Activated T-helper 17 cell treated with anti-CD3 and anti-CD28 coated beads, Interleukin-2, amount 50 U/mL, for 72 hours (primary cell): ENCODE data around the gene SH2B3. TPM values are rescaled to one million over a fixed set of nuclear protein-coding genes. Genes with fewer than 3 reads are reported as not detected.
"Not testable (repeated sequence)": the region's sequence is repeated elsewhere in the genome, so short reads cannot be mapped to it uniquely, and the experiment has no call there.

Experiments
- ATAC-seq: fragments of 150-1000 bp; cut with Tn5 transposase; replicated peaks from 2 replicates; pipeline ENCODE4 v1.10.0; 2021; ENCODE audit warnings: mild to moderate bottlenecking, moderate library complexity
- H3K27ac Mint-ChIP-seq: one replicate; pipeline ENCODE4 v1.8.0; 2022; ENCODE audit warnings: mixed read lengths
- H3K27me3 Mint-ChIP-seq: one replicate; pipeline ENCODE4 v1.8.0; 2022; ENCODE audit warnings: mixed read lengths
- H3K36me3 Mint-ChIP-seq: one replicate; pipeline ENCODE4 v1.8.0; 2022; ENCODE audit warnings: low read depth, mild to moderate bottlenecking, mixed read lengths
- H3K4me1 Mint-ChIP-seq: one replicate; pipeline ENCODE4 v1.8.0; 2022; ENCODE audit warnings: mixed read lengths
- H3K4me3 Mint-ChIP-seq: one replicate; pipeline ENCODE4 v1.8.0; 2022; ENCODE audit warnings: mild to moderate bottlenecking, mixed read lengths
- H3K9me3 Mint-ChIP-seq: one replicate; pipeline ENCODE4 v1.8.0; 2022; ENCODE audit warnings: mixed read lengths
- total RNA-seq, 2 donors: library from RNA; stranded (reverse); gene quantifications; one replicate each; pipeline ENCODE4 v1.2.3, GENCODE V29; 2022

SH2B3 gene
- total RNA-seq, 2 donors from 2014 or later = 8.5 to 12.1 TPM

DNA sequence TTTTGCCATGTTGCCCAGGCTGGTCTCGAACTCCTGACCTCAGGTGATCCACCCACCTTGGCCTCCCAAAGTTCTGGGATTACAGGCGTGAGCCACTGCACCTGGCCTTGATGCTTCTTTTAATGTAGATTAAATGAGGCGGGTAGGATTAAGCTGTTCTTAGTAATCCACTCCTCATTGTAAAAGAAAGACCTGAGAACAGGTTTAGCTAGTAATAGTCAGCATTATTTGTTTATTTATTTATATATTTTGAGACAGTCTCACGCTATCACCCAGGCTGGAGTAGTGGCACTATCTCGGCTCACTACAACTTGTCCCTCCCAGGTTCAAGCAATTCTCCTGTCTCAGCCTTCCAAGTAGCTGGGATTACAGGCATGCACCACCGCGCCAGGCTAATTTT, 9.5 kb upstream of the SH2B3 start:
- H3K36me3 Mint-ChIP-seq = not testable (repeated sequence)
- peaks cover 17% of the 10 kb centered on the region for H3K4me1 Mint-ChIP-seq

DNA sequence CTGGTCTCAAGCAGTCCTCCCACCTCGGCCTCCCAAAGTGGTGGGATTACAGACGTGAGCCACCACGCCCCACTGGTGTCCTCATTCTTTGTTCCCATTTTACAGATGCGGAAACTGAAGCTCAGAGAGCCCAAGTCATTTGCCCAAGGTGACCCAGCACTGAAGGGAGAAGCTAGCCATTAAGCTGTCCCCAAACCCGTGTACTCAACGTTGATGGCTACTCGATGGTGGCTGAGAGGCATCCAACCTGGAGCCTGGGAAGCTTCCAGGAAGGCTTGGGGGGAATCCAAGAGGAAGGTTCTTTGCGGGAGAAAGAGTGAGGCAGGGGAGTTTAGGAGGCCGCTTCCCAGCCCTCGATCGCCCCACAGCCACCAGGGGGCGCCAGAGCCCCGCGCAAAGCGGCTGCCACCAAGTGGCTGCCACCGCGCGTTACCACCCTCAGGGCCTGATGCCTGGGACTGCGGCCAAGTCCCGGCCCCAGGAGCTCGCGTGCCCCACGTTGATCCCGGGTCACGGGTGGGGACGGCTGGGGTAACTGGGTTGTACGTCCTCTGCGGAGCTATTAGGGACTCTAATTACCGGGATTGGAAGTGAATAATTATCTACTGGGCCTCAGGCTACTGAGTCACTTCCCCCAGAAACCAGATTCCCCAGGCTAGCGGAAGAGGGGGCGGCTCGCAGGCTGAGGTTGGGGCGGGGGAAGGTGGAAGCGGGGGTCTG, 8.8 kb upstream of the SH2B3 start:
- Mint-ChIP-seq H3K36me3 (no peaks in the 10 kb centered on the region), H3K9me3 (peaks cover 3% of the 10 kb centered on the region), H3K27ac (peak overlapping the region; percentile 81), H3K27me3 (peaks cover 3% of the 10 kb centered on the region), H3K4me1 (peaks cover 17% of the 10 kb centered on the region), H3K4me3 (peak overlapping the region; percentile 76)
- peak; percentile 79 for ATAC-seq

More for the DNA sequence above, 9.5 kb upstream of the SH2B3 start:
- peak overlapping the region; percentile 76 for H3K4me3 Mint-ChIP-seq
- not testable (repeated sequence) for H3K9me3 Mint-ChIP-seq, ATAC-seq, H3K27me3 Mint-ChIP-seq, H3K27ac Mint-ChIP-seq

DNA sequence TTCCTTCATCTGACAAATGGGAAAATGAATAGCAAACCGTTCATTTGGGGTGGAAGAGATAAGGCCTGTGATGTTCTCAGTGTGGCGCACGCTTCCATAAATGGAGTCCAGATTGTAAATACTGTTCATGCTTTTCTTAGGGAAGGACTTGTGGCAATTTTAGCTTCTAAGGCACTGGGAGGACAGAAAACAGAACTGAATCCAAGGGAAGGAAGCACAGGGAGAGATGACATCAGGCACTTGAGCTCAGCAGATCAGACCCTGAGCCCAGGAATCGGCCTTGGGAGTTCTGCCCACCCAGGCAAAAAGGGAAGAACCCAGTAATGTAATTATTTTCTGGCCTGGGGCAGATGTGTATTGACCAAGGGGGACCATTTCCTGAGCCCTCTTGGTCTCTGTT, 7.2 kb upstream of the SH2B3 start:
- no peak for ATAC-seq

DNA sequence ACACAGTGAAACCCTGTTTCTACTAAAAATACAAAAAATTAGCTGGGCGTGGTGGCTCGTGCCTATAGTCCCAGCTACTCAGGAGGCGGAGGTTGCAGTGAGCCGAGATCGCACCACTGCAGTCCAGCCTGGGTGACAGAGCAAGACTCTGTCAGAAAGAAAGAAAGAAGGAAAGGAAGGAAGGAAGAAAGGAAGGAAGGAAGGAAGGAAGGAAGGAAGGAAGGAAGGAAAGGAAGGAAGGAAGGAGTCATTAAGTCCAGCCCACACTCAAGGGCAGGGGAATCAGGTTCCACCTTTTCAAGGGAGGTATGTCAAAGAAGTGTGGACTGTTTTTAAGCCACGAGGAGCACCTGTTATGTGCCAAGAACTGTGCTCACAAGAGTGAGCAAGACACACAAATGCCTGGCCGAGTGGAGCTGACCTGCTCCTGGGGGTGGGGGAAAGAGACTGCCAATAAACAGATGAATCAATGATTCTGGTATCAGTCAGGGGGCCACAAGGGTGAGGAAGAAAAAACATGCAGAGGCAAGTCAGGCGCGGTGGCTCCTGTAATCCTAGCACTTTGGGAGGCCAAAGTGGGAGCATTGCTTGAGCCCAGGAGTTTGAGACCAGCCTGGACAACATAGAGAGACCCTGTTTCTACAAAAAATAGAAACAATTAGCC, 5.8 kb upstream of the SH2B3 start:
- H3K9me3 Mint-ChIP-seq, ATAC-seq, H3K36me3 Mint-ChIP-seq, H3K27me3 Mint-ChIP-seq: not testable (repeated sequence)
- peaks cover 37% of the 10 kb centered on the region for H3K4me1 Mint-ChIP-seq
- peak overlapping the region; percentile 90 for H3K27ac Mint-ChIP-seq
- H3K4me3 Mint-ChIP-seq = peak overlapping the region; percentile 73

More for the DNA sequence above, 7.2 kb upstream of the SH2B3 start:
- Mint-ChIP-seq H3K27ac (no peak overlapping the region), H3K9me3 (peaks cover 3% of the 10 kb centered on the region), H3K27me3 (peaks cover 3% of the 10 kb centered on the region), H3K36me3 (no peaks in the 10 kb centered on the region), H3K4me3 (no peak overlapping the region), H3K4me1 (peaks cover 25% of the 10 kb centered on the region)

DNA sequence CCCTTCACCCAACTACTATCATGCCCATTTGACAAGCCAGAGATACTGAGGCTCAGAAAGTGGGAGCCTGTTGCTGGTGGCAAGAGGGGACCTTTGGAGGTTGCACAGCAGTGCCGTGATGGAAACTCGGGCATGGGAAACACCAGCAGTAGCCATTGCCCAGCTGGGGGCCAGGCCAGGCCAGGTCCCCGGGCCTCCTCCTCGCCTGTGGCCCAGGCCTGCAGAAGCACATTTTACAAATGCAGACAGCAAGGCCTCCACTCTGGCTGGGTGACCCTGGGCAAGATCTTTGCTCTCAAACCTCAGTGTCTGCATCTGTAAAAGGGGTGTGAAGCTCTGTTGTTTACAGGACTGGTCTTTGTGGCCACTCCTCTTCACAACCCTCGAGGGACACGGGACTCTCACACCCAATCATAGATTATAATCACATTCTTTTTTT, 4.5 kb upstream of the SH2B3 start:
- Mint-ChIP-seq H3K27ac (no peak overlapping the region), H3K36me3 (peaks cover 5% of the 10 kb centered on the region), H3K4me1 (peaks cover 37% of the 10 kb centered on the region), H3K4me3 (no peak overlapping the region), H3K27me3 (peaks cover 3% of the 10 kb centered on the region), H3K9me3 (peaks cover 3% of the 10 kb centered on the region)
- no peak for ATAC-seq

DNA sequence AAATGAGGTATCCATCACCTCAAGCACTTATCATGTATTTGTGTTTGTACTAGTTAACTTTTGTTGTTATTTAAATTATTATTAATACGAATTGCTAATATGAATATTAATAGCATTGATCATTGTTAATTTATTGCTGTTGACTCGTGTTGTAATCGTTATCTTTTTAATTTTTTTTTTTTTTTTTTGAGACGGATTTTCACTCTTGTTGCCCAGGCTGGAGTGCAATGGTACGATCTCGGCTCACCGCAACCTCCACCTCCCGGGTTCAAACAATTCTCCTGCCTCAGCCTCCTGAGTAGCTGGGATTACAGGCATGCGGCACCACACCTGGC, 3.3 kb upstream of the SH2B3 start:
- not testable (repeated sequence) for H3K27me3 Mint-ChIP-seq, H3K9me3 Mint-ChIP-seq, ATAC-seq, H3K27ac Mint-ChIP-seq, H3K36me3 Mint-ChIP-seq
- peak overlapping the region; percentile 79 for H3K4me3 Mint-ChIP-seq
- peaks cover 37% of the 10 kb centered on the region for H3K4me1 Mint-ChIP-seq

DNA sequence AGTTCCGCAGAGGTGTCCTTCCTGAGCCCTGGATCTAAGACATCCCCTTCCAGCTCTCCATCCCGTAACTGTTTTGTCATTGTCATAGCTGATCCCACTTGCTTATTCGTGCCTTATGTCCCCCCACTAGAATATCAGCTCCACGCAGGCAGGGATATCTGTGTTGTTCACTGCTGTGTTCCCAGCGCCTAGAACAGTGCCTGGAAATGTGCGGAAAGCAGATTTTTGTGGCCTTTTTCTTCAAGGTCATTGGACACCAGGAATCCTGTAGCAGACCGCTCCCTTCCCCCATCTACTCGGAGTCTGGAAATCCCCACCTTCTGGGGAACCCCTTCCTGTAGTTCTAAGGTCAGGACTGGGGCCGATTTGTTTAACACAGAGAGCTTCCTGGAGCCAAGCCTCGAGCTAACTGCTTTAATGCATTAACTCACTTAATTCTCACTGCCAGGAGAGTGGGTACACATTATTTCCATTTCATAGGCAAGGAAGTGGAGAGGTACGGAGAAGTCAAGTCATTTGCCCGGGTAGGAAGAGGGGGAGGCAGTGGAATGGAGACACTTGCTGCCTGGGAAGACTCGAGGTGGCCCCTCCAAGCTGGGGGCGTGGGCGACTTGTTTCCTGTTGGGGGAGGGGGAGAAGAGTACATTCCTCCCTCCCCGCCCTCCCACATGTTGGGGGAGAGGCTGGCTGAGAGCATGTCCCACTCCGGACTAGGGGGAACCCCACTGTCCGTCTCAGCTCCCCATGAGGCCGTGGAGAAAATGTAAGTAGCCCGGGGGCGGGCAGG, 1.2 kb upstream of the SH2B3 start:
- peak; percentile 20 for ATAC-seq
- peak overlapping the region; percentile 79 for H3K27ac Mint-ChIP-seq
- peaks cover 3% of the 10 kb centered on the region for H3K27me3 Mint-ChIP-seq
- peaks cover 2% of the 10 kb centered on the region for H3K9me3 Mint-ChIP-seq
- H3K4me3 Mint-ChIP-seq = peak overlapping the region; percentile 79
- peaks cover 43% of the 10 kb centered on the region for H3K4me1 Mint-ChIP-seq
- H3K36me3 Mint-ChIP-seq = peaks cover 5% of the 10 kb centered on the region

DNA sequence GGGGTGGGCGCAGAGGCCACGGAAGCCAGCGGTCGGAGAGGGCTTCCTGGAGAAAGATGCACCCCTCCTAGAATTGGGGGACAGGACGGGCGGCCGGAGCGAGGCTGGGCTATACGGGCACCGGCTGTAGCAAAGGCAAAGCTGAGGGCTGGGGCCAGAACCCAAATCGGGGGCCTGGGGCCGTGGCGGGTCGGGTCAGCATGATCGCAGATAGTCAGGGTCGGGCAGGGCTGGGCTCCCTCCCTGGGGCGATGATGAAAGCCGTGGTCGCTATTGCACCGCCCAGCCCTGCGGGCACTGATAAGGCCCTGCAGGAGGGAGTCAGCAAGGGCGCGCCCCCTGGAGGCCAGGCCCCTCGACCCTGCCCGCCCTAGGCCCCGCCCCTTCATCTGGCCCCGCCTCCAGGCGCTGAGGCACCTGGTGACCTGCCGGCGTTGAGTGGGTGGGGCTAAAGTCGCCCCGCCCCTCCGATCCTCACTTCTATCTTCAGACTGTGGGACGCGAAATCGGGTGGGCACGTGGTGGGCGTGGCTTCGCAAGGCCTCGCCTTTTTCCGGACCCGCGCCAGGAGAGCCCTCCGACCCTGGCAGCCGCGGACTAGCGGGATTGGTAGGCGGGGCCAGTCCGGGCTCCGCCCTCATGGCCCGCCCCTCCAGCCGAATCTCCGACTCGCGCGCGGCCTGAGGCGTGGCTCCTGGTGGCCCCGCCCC, 419 bp upstream of the SH2B3 start:
- peaks cover 5% of the 10 kb centered on the region for H3K36me3 Mint-ChIP-seq
- peaks cover 41% of the 10 kb centered on the region for H3K4me1 Mint-ChIP-seq
- peaks cover 1% of the 10 kb centered on the region for H3K27me3 Mint-ChIP-seq
- peak overlapping the region; percentile 79 for H3K4me3 Mint-ChIP-seq
- ATAC-seq = peak; percentile 67
- no peaks in the 10 kb centered on the region for H3K9me3 Mint-ChIP-seq
- H3K27ac Mint-ChIP-seq = peak overlapping the region; percentile 79

DNA sequence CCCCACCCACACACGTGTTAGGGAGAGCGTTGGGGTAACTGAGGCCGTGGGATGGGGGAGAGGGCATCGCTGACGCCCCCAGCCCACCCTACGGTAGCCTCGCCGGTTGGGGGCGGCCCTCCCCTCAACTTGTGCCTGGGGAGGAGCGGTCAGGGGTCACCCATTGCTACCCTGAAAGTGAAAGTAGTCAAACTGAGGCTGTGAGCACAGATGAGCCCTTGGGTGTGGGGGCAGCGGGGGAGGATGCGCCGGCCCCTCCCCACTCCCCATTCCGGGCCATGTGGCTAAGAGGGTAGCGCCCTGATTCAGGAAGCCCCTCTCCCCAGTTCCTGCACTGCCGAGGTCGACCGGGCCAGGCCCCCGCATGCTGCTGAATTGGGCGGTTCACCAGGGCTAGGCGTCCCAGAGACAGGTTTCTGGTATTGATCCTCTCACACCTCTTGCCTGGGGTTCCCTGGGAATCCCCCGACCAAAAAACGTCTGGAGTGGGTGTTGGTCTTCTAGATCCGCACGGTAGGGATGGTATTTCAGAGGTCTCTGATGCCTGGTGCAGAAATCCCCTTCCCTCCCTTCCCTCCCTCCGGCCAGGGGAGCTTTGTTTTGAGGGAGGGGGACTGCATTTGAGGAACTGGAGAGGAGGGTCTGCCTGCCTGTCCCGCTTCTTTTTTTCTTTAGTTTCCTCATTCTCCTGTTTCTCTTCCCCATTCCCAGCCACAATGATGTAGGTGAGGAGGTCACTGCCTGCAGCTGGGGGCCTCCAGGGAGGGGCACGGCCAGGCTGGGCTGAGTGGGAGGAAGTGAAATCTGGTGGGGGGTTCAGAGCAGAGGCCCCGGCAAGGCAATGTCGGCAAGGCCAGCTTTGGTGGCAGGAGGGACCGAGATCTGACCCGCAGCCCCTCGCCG, 1.0 kb downstream of the SH2B3 start:
- Mint-ChIP-seq H3K36me3 (peaks cover 5% of the 10 kb centered on the region), H3K4me3 (peak overlapping the region; percentile 92), H3K4me1 (peaks cover 41% of the 10 kb centered on the region), H3K27me3 (no peaks in the 10 kb centered on the region), H3K27ac (peak overlapping the region; percentile 82), H3K9me3 (no peaks in the 10 kb centered on the region)
- ATAC-seq = peak; percentile 6

DNA sequence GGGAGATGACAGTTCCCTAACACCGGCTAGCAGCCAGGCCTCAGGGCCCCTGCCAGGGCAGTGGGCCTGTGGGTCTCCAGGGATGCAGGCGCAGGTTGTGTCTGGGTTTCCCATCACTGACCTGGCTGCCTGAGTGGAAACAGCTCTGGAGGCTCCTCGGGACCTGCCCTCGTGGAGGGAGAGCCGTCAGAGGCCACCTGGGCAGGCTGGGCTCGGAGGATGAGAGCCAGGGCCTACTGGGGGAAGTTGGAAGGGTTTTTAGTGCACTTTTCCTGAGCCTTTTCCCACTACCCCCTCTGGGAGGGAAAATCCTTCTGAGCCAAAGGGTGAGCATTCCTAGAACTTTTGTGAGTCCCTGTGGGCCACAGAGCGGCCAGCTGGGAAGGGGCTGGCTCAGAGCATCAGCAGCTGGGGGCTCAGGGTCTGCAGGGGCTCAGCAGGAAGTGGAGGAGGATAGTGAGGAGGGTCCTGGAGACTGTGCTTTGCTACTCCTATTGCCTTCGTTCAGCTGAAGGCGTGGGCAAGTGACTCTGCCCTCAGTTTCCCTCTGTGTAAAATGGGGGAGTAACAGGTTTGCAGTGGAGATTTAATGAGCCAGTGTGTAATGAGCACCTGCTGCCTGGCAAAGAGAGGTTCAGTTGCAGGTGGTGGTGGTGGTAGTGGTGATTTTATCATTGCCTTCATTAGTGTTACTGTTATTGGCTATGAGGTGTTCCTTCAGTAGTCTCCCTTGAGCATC, 1.8 kb downstream of the SH2B3 start:
- Mint-ChIP-seq H3K4me3 (peak overlapping the region; percentile 92), H3K27ac (peak overlapping the region; percentile 82), H3K36me3 (peaks cover 5% of the 10 kb centered on the region), H3K9me3 (no peaks in the 10 kb centered on the region), H3K27me3 (no peaks in the 10 kb centered on the region), H3K4me1 (peaks cover 47% of the 10 kb centered on the region)
- no peak for ATAC-seq

DNA sequence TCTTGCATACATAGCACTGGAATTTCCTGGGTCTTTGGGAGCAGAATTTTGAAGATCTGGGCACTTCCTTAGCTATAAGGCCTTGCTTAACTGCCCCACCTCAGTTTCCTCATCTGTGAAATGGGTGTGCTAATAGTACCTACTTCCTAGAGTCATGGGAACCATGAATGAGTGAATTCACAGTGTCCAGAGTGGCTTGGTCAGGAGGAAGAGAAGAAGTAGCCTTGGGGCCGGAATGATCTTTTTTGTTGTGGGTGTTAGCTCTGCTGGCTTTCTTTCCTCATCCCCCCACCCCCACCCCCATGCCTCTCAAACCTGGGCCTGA, 2.4 kb downstream of the SH2B3 start:
- H3K27ac Mint-ChIP-seq = peak overlapping the region; percentile 50
- peak overlapping the region; percentile 92 for H3K4me3 Mint-ChIP-seq
- H3K36me3 Mint-ChIP-seq = peaks cover 5% of the 10 kb centered on the region
- H3K9me3 Mint-ChIP-seq = no peaks in the 10 kb centered on the region
- H3K27me3 Mint-ChIP-seq = no peaks in the 10 kb centered on the region
- peaks cover 47% of the 10 kb centered on the region for H3K4me1 Mint-ChIP-seq
- ATAC-seq = no peak

DNA sequence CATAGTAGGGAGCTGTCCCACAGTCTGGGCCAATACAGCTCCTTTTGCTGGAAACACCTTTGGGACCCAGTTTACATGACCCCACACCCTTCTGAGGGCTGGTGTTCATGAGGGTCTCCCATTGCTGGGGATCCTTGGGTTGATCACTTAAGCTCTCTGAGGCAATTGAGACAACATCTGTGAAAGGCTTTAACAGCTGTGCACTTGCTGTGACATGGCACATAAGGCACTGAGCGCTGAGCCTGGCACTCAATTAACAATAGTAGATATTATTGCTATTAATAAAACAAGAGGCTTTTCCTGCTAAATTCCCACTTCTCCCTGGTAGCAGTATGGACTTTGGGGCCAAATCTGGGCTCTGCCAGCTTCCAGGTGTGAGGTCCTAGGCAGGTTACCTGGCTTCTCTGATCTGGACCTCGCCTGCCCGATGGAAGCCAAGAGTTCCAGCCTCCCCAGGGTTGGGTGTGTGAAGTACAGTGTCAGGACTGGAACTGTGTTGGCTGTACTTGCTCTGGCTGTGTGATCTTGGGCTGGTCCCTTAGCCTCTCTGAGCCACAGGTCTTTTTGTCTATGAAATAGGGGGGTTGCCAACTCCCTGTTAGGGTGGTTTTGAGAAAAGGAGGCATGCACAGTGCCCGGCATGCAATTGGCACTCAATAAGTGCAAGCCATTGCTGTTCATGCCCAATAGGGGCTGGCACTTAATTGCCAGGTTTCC, 3.1 kb downstream of the SH2B3 start:
- peaks cover 5% of the 10 kb centered on the region for H3K36me3 Mint-ChIP-seq
- H3K9me3 Mint-ChIP-seq = no peaks in the 10 kb centered on the region
- H3K27me3 Mint-ChIP-seq = no peaks in the 10 kb centered on the region
- peak overlapping the region; percentile 92 for H3K4me3 Mint-ChIP-seq
- H3K4me1 Mint-ChIP-seq = peaks cover 49% of the 10 kb centered on the region
- H3K27ac Mint-ChIP-seq = peak overlapping the region; percentile 50
- ATAC-seq = no peak

DNA sequence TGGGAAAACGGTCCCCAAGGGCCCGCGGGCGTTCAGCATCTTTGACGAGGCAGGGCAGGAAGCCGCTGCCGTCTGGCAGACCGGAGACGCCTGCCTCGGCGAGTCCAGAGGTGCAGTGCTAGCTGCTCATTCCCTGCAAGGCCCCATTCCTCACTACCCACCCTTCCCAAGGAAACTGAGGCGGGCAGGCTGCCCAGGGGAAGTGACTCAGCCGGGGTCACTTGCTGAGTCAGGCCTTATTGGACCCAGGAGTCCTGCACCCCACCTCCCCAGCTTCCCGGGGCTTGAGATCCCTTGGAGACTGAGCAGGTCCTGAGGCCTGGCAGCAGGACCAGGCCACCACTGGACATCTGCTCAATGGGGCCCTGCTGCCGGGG, 3.7 kb downstream of the SH2B3 start:
- Mint-ChIP-seq H3K27me3 (no peaks in the 10 kb centered on the region), H3K27ac (no peak overlapping the region), H3K4me3 (peak overlapping the region; percentile 92), H3K9me3 (no peaks in the 10 kb centered on the region), H3K36me3 (peaks cover 5% of the 10 kb centered on the region), H3K4me1 (peaks cover 44% of the 10 kb centered on the region)
- no peak for ATAC-seq
